Smooth muscle cell of the brain vasculature (primary cell): Measurements from ENCODE around the gene NEURL3.

Experiments
- DNase-seq: peaks from one replicate; pipeline ENCODE4 v3.0.0-alpha.2; 2012; ENCODE audit warnings: low read depth, low spot score

The NEURL3 gene

DNA sequence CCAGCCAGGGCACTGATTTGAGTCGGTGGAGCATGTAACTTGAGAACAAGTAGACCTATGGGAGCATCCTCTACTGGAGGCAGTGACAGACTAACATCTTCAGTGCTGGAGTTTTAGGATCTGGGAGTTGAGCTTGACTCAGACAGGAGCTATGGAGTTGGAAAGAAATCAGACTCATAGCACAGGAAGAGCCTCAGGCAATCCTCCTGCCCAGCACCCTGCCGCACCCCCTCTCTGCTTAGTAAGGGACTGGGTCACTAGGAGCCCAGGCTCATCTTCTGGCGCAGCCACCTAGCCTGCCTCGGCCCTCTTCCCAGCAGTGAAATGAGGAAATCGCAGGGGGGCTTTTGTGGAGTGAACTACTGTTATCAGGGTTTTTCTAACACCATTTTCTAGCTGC is 35.0 kb upstream of the NEURL3 start:
- no peak for DNase-seq

DNA sequence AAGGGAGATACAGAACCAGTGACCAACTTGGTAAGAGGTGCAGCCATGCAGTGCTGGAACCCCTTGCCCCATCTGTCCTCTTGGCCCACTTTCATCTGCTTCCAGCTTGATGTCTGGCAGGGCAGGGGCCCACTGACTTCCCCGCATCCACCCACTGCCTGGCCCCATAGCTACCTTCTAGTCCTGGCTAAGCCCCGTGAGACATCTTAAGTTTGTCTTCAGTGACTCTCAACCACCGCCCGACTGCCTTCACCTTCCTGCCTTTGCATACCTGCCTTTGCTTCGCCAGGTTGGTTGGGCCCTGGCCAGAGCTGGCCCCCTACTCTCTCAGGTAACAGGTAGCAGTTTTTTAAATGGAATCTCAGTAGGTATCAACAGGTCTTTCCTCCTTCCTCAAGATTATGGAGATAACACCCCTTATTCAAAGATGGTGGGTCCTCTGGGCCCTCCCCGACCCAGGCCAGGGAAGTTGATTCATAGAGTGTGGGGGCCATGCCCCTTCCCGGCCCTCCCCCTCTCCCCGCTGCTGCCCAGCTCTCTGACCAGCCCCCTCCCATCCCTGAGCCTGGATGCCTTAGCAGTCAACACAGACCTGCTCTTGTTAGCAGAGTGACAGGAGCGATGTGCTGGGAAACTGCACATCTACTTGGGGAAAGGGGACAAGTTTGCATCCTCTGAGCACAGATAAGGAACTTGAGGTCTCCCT is 34.2 kb upstream of the NEURL3 start:
- DNase-seq: no peak

DNA sequence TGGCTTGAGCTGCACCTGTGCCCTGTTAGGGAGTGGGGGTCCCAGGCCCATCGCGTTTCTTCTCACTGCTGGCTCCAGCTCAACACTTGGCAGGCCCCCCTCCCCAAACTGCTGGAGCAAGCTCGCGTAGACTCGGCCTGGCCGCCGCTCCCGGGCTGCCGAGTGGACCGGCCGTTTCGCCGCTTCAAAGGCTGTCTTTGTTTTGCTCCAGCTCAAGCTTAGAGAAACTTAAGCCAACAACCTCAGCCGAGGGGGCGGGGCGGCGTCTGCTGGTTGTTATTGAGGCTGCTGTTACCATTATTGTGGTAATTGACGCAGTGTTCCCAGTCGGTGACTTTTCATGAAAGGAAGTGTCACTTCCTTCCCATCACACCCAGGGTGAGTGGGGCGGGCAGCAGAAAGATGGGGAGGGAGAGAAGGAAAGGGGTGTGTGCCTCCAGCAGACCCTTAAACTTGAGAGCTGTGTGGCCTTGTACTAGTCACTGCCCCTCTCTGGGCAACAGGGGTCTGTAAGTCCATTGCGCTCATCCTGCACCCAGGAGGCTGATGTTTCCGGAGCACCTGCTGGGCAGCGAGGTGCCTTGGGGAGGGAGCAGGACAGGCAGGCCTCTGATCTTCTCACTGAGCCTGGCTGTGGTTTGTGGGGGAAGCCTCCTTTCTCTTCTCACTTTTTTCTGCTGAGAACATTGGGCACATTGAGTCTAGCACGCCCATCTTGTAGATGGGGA is 33.5 kb upstream of the NEURL3 start:
- DNase-seq: no peak

DNA sequence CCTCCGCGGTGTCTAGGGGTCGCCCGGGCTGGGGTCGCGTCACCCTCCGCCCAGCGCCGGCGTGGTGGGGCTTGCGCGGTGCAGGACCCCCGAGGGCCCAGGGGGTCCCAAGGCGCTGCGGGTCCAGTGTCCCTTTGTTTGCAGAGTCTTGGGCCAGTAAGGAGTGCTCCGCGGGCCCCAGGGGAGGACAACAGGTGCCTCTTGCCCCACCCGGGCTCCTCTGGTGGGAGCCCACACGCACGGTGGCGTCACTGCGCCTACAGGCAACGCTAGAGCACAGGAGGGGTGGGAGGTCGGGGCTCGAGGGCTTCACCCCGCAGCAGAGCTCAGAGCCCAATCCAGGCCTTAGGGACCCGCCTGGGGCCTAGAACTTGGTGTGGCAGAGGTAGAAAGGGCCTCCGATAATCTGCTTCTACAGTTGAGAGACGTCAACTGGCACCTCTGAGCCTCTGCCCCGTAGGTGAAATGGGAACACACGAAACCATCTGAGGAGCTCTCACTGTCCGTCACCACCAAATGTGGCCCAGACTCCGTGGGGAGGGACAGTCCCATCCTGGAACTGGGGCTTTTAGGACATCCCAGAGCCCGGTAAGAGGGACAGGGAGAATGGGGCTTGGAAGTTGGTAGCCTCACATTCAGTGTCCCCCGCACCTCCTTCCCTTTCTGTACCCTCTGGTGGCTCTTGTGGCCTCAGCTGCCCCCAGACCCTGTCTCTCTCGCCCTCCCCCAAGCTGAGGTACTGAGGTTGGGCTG is 32.8 kb upstream of the NEURL3 start:
- no peak for DNase-seq

GRCh38 chr2:96537066-96537733 is 32.0 kb upstream of the NEURL3 start:
- no peak for DNase-seq

GRCh38 chr2:96536445-96537065 is 31.4 kb upstream of the NEURL3 start, which contains the start of gene ARID5A:
TSS of gene ARID5A (plus strand) at chr2:96536752. CDS start at chr2:96536827, 75 bp downstream.
- DNase-seq: peak; percentile 65

DNA sequence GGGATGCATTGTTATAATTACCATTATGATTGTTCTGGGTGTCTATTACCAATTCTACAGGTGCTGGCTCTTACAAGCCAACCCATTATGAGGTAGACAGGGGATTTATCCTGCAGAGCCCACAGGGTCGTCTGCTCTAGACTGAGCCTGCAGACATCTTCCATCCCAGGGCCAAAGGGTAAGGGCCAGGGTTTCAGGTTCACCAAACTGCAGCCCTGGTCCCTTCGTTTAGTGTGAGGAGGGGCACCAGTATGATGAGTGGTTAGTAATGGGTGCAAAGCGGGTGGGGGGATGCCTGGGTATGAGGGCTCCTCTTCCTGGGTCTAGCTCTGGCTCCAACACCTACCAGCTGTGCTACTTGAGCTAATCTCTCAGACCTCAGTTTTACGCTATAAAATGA is 30.2 kb upstream of the NEURL3 start:
- no peak for DNase-seq

DNA sequence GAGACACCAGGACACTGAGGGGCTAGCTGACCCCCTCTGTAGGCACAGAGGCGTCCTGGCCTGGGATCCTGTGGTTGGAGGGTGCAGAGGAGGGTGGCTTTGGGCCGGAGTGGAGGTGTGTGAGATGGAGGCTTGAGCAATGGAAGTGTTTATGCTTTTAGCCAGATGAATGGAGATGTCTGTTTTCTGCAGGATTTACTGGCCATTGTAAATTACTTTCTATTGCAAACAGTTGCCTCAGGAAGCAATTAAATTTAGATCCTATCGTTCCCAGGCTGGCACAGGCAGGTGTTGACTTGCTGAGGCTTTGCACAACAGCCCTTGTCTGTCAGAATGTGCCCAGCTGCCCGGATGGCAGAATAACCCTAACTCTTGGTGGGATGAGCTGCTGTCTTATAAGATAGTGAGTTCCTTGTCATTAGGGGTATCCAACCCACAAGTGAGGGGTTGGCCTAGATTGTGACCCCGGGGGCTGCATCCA is 29.6 kb upstream of the NEURL3 start:
- DNase-seq: no peak

GRCh38 chr2:96534141-96534540 is 29.0 kb upstream of the NEURL3 start:
- DNase-seq: no peak

- no peak for DNase-seq
These were observed 28.3 kb upstream of the NEURL3 start for GRCh38 chr2:96533292-96534073.

GRCh38 chr2:96532641-96533291 is 27.6 kb upstream of the NEURL3 start:
- no peak for DNase-seq

GRCh38 chr2:96531872-96532505 is 26.8 kb upstream of the NEURL3 start:
- peak; percentile 89 for DNase-seq

GRCh38 chr2:96531366-96531765 is 26.2 kb upstream of the NEURL3 start:
- DNase-seq: no peak

GRCh38 chr2:96530474-96531357 is 25.6 kb upstream of the NEURL3 start:
- no peak for DNase-seq

DNA sequence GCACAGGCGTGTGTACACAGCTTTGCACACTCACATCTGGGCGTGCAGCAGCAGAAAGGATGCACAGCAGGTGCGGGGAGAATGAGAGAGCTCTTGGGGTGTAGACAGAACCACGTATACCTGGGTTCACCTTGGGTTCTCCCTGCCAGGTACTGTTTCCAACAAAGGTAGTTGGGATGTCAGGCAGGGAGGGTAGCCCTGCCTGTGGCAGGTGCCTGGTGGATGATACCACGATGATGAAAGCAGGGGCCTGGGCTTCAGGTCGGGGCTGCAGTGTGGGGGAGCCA is 24.9 kb upstream of the NEURL3 start:
- DNase-seq: no peak

DNA sequence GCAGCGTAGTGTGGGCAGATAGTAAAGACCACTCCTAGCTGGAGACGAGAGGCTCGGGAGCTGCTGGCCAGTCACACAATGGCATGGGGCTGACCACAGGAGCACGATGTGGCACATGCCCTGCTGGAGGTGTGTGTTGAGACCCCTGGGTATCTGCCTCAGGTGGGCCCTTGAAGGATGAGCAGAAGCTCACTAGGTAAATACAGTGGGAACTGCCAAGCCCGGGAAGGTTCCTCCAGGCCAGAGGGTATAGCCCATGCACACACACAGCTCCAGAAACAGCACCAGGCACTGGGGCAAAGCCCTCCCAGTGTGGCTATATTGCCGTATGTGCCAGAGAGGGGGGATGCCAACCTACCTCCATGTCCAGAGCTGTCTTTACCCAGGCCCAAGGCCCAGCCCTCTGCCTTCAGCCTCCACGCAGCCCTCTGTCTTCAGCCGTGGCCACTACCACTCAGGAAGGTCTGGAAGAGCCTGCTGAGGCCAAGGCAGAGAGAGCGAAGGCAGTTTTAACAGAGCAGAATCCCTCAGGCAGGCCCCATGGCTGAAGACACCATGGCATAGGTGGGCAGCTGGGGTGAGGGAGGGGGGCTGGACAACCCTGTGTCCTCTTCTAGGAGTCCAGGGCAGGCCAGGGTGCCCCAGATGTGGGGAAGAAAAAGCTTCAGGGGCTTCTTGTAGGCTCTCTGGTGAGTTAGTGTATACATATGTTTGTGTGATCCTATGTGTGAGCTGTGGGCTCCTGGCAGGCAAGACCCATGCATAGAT is 24.4 kb upstream of the NEURL3 start:
- DNase-seq: no peak

- no peak for DNase-seq
These were observed 23.7 kb upstream of the NEURL3 start for GRCh38 chr2:96528700-96529375.
